Heart left ventricle (tissue), 13 donors: ENCODE measurements around the gene WSCD2.

Experiments
- CTCF ChIP-seq, 12 donors: fragments of 200-600 bp; sonication (generic) in 4 of 12; IDR thresholded peaks; one replicate each; pipeline versions ENCODE4 v1.5.0 to v1.8.0; 2018 to 2022; ENCODE audit warnings: antibody characterized with exemption in 12 of 12, mild to moderate bottlenecking in 5 of 12
- POLR2A ChIP-seq, 2 donors: fragments of 450-650 bp; IDR thresholded peaks; one replicate each; pipeline ENCODE4 v1.6.1; 2017; ENCODE audit warnings: antibody characterized with exemption in 2 of 2, mild to moderate bottlenecking in 2 of 2, moderate library complexity in 2 of 2
- donor health status: ischemic (EF 13 %, LVEDD 7.1; RV severe dilation, severe dysfunction).
- donor health status: DM: no; HTN: yes; CAD: no.
- donor health status: DM: no; HTN: no; CAD: no.
- donor health status: ischemic (EF 25% LVEDD 6.9; RV normal size, moderate dysfunction).
- donor health status: ischemic (EF 25% LVEDD 5.7; RV mildly dilated, moderate dysfunction).
- donor health status: ischemic (EF 35%, LVEDD 5.7; RV mildly dilated, moderate dysfunction).
- donor health status: nonischemic (EF 11% LVEDD 7.7; RV severe dilation, severe dysfunction).
- donor health status: DM: yes; HTN: yes; CAD: no.
- donor health status: PGD.
- donor health status: ischemic (EF 29% LVEDD 5.4; RV normal size, mild dysfunction).
- donor health status: nonischemic (EF 23%, LVEDD 6.1; RV moderate dilation, normal function).

- no peak for TF ChIP-seq CTCF (IDR thresholded peaks at IDR 0.05)
- TF ChIP-seq POLR2A (IDR thresholded peaks at IDR 0.05): no peak
Observed at GRCh38 chr12:108126212-108126611, 2.9 kb upstream of the WSCD2 start.
